ENCODE results near the gene AKIRIN2.

DNA sequence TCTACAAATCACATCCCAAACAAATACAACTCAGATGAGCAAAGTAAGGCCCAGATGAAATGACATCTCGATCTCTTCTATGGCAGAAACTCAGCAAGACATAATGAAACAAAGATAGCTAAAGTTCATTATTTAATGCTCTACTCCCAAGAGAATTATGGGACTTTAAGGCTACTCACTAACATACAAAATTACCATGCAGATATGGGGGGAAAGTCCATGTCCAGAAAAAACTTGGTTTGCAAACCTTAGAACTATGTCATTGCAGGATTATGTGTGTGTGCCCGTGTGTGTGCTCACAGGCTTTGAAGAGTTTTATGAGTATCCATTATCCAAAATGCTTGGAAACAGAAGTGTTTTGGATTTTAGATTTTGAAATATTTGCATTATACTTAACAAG lies 34.0 kb downstream of the AKIRIN2 start:
- no peak for TF ChIP-seq CTCF (IDR thresholded peaks at IDR 0.05; ENCODE audit: extremely low read depth in 1 of 2, insufficient read depth in 1 of 2, low read depth in 1 of 2, low read length in 2 of 2)
- TF ChIP-seq, protein P1, sequence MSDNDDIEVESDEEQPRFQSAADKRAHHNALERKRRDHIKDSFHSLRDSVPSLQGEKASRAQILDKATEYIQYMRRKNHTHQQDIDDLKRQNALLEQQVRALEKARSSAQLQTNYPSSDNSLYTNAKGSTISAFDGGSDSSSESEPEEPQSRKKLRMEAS (IDR thresholded peaks at IDR 0.05; ENCODE audit: insufficient read depth, insufficient read length) = no peak
- TF ChIP-seq FOS (IDR thresholded peaks at IDR 0.05; ENCODE audit: borderline replicate concordance, insufficient read depth, low read length) = no peak
- TF ChIP-seq MYC (IDR thresholded peaks at IDR 0.05; ENCODE audit: low read depth, low read length) = no peak
- TF ChIP-seq EZH2 (IDR thresholded peaks at IDR 0.05; ENCODE audit: borderline replicate concordance, low read depth, low read length, severe bottlenecking) = no peak
- no peak for TF ChIP-seq POLR2A (IDR thresholded peaks at IDR 0.05; ENCODE audit: low read depth, low read length)
- no peak for TF ChIP-seq POLR2AphosphoS5 (IDR thresholded peaks at IDR 0.05; ENCODE audit: insufficient read depth, low read depth, low read length)
- TF ChIP-seq JUN (IDR thresholded peaks at IDR 0.05; ENCODE audit: borderline replicate concordance, insufficient read depth, insufficient read length, low read depth) = no peak
- no peak for TF ChIP-seq GATA2 (IDR thresholded peaks at IDR 0.05; ENCODE audit: insufficient read depth, insufficient read length, low read depth, low read length)

All from endothelial cell of umbilical vein (primary cell).